ENCODE measurements around the gene FCGBP.

- TF ChIP-seq CTCF (IDR thresholded peaks at IDR 0.05), result no peak
- TF ChIP-seq POLR2A (IDR thresholded peaks at IDR 0.05), result no peak
Measured at GRCh38 chr19:39953915-39954314, 19.5 kb upstream of the FCGBP start.
